Uterus (tissue), 4 donors: ENCODE measurements around the gene DTYMK. TPM values are rescaled to one million over a fixed set of nuclear protein-coding genes. Genes with fewer than 3 reads are reported as not detected.

Source experiments
- DNase-seq, 2 donors: peaks; one replicate each; pipeline ENCODE4 v3.0.0-alpha.2; 2019 to 2020
- H3K27ac ChIP-seq, 2 donors: fragments of 200-600 bp; sonication (generic); 1 replicate in 1 of 2; 2 replicates in 1 of 2; pipeline ENCODE4 v1.5.1; 2016 to 2018
- H3K27me3 ChIP-seq, 2 donors: fragments of 200-600 bp; sonication (generic); one replicate each; pipeline ENCODE4 v1.5.1; 2018 to 2019; ENCODE audit warnings: control low read depth in 1 of 2
- H3K36me3 ChIP-seq, 2 donors: fragments of 200-600 bp; sonication (generic); one replicate each; pipeline ENCODE4 v1.5.1; 2019; ENCODE audit warnings: control low read depth in 1 of 2
- H3K4me1 ChIP-seq, 2 donors: fragments of 200-600 bp; sonication (generic); one replicate each; pipeline ENCODE4 v1.5.1; 2018 to 2019; ENCODE audit warnings: control low read depth in 1 of 2
- H3K4me3 ChIP-seq, 2 donors: fragments of 200-600 bp; sonication (generic); 1 replicate in 1 of 2; 2 replicates in 1 of 2; pipeline ENCODE4 v1.5.1; 2018 to 2019; ENCODE audit warnings: mild to moderate bottlenecking in 1 of 2
- H3K9me3 ChIP-seq, 2 donors: fragments of 200-600 bp; sonication (generic); one replicate each; pipeline ENCODE4 v1.5.1; 2019; ENCODE audit warnings: control low read depth in 1 of 2
- POLR2A ChIP-seq, 2 donors: fragments of 450-650 bp; IDR thresholded peaks; one replicate each; pipeline ENCODE4 v1.6.1; 2016; ENCODE audit warnings: antibody characterized with exemption in 2 of 2, mild to moderate bottlenecking in 1 of 2, moderate library complexity in 1 of 2
- intact Hi-C: fragments of 100-400 bp; cut with DNase I; formaldehyde crosslinking; loops from one replicate; pipeline ENCODE4 v1.15.1; 2023; ENCODE audit warnings: low total_unique reads
- total RNA-seq, 4 donors: library from RNA; depleted of rRNA in 3 of 4; stranded (reverse); fragments of >200 nt in 3 of 4; gene quantifications; one replicate each; pipeline versions ENCODE4 v1.1.0 to v1.2.4, GENCODE V29; 2014 to 2023
- TF ChIP-seq, protein P1 (sequence below), 4 experiments: fragments of 200-600 bp in 2 of 4; fragments of 450-650 bp in 2 of 4; sonication (generic) in 2 of 4; IDR thresholded peaks; one replicate each; pipeline ENCODE4 v1.5.1; 2016 to 2019; ENCODE audit warnings: antibody characterized with exemption in 4 of 4, mild to moderate bottlenecking in 2 of 4, moderate library complexity in 1 of 4
- donor health status: DM: yes; HTN: yes; CAD: no.

DTYMK gene
- total RNA-seq, 4 donors from 2014 or later = 0.59 to 17.8 (median 8.4) TPM

DNA sequence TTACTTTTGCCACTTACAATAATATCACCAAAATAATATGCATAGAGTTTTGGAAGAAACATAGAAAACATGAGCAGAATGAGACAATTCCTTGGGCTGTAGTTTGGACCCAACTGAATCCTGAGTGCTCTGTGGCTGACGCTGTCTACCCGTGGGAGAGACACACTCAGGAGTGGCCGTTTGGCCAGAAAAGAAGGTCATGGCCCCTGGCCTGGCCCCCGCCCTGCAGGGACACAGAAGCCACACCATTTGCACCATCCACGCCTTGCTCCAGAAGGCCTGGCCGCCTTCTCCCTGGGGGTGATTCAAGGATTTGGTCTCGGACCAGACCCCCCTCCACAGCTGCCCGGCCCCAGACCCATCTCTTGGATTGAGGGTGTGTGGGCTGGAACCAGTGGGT is 41.4 kb upstream of the DTYMK start:
- Histone ChIP-seq H3K27ac (peak overlapping the region; percentile 26 to 46), H3K36me3 (no peaks in the 10 kb centered on the region), H3K27me3 (no peaks in the 10 kb centered on the region), H3K9me3 (no peaks in the 10 kb centered on the region), H3K4me1 (no peaks in the 10 kb centered on the region), H3K4me3 (no peak overlapping the region)
- TF ChIP-seq, protein P1, sequence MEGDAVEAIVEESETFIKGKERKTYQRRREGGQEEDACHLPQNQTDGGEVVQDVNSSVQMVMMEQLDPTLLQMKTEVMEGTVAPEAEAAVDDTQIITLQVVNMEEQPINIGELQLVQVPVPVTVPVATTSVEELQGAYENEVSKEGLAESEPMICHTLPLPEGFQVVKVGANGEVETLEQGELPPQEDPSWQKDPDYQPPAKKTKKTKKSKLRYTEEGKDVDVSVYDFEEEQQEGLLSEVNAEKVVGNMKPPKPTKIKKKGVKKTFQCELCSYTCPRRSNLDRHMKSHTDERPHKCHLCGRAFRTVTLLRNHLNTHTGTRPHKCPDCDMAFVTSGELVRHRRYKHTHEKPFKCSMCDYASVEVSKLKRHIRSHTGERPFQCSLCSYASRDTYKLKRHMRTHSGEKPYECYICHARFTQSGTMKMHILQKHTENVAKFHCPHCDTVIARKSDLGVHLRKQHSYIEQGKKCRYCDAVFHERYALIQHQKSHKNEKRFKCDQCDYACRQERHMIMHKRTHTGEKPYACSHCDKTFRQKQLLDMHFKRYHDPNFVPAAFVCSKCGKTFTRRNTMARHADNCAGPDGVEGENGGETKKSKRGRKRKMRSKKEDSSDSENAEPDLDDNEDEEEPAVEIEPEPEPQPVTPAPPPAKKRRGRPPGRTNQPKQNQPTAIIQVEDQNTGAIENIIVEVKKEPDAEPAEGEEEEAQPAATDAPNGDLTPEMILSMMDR (IDR thresholded peaks at IDR 0.05) = no peak
- no peak for TF ChIP-seq POLR2A (IDR thresholded peaks at IDR 0.05)
- intact Hi-C loops = no loop called here
- DNase-seq = no peak

DNA sequence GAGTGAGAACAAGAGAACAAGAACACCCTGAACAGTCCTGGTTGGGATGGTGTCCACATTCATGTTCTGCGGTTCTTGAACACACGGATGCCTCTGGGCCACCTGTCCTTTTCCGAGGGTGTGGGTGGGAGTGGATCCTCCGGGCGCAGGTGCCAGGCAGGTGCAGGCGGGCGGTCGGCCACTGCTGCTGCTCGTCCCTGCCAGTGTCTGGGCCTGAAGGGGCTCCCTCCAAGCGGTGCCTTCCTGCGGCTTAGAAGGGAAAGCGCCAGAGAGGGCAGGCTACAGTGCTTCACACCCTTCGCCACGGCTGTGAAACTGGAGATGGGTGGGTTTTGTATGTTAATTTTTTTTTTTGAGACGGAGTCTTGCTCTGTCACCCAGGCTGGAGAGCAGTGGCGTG is 39.8 kb upstream of the DTYMK start:
- Histone ChIP-seq H3K27me3 (no peaks in the 10 kb centered on the region), H3K27ac (no peak overlapping the region), H3K4me1 (no peaks in the 10 kb centered on the region), H3K36me3 (no peaks in the 10 kb centered on the region), H3K9me3 (no peaks in the 10 kb centered on the region), H3K4me3 (no peak overlapping the region)
- TF ChIP-seq, protein P1 (IDR thresholded peaks at IDR 0.05) = no peak
- no peak for TF ChIP-seq POLR2A (IDR thresholded peaks at IDR 0.05)
- no peak for DNase-seq
- intact Hi-C loops = no loop called here

DNA sequence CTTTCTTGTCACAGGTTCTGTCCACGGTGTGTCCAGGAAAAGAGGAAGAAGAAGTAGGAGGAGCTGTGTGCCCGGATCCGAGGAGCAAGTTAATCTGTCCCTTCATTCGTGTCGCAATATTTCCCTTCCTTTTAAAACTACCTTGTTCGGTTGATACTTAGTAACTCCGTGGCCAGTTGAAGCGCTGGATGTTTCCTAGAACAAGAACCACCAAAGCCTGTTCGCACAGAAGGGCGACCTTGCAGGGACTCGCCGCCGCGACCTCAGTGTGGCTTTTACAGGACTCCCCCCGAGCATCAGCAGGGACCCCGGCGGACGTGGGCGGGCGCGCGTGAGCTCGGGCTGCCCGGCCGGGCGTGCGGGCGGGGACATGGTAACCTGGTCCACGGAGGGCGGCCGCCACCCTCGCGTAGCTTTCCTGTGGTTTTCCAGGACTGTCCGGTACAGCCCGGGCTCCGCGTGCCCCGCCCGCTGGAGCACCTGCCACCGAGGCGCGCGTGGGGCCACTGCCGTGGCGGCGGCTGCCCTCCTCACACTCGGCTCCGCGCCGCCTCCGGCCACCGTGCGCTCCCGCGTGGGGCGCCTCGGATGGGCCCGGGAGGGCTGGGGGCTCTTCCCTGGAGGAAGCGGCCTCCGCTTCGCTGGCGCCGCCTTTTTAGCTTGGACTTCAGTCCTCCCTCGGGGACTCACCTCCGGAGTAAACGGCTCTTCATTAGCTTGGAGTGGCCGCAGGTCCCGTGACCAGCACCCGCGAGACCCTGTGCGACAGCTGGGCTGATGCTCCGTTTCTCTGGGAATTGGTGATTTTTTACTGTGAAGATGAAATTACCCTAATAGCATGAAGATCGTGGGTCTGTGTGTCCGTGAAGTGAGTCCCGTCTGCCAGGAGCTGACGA is 38.6 kb upstream of the DTYMK start:
- Histone ChIP-seq H3K27me3 (no peaks in the 10 kb centered on the region), H3K4me1 (no peaks in the 10 kb centered on the region), H3K9me3 (no peaks in the 10 kb centered on the region), H3K36me3 (no peaks in the 10 kb centered on the region), H3K27ac (no peak overlapping the region), H3K4me3 (no peak overlapping the region)
- TF ChIP-seq, protein P1 (IDR thresholded peaks at IDR 0.05) = no peak
- no peak for TF ChIP-seq POLR2A (IDR thresholded peaks at IDR 0.05)
- no peak for DNase-seq
- intact Hi-C loops = no loop called here

DNA sequence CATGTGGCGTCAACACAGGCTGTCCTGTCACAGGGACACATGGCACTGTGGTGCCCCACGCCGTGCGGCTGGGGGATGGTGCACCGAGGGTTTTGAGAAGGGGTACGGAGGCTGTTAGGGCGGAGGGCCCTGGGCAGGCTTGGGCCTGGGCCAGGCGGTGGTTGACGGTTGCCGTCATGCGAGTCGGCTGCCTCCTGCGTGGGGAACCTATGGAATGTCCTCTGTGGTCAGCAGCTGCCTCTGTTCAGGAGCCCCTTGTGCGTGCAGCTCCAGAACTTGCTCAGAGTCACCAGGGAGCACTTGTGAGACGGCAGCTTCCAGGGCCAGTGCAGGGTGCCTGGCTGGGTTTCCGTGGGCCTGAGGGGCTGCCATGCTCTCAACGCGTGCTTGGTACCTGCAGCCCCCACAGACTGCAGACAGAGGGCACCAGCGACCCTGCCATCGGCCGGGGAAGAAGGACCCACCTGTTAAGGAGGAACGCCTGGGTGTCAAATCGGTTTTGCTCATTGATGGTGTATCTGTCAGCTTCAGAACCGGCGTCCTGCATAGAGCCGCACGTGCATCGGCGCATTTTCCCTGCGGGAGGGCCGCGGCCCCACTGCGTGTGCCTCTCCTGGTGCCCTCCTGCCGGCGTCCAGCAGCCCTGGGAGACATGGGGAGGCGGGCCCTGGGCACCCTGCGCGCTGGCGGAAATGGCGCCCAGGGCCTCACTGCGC is 37.8 kb upstream of the DTYMK start:
- DNase-seq = no peak
- no peaks in the 10 kb centered on the region for H3K4me1 ChIP-seq
- no peak overlapping the region for H3K4me3 ChIP-seq
- H3K9me3 ChIP-seq = no peaks in the 10 kb centered on the region
- intact Hi-C loops = no loop called here
- H3K27me3 ChIP-seq = no peaks in the 10 kb centered on the region
- H3K27ac ChIP-seq = no peak overlapping the region
- no peaks in the 10 kb centered on the region for H3K36me3 ChIP-seq
- TF ChIP-seq, protein P1 (IDR thresholded peaks at IDR 0.05) = peak in 1 of 4 experiments; percentile 17
- no peak for TF ChIP-seq POLR2A (IDR thresholded peaks at IDR 0.05)

DNA sequence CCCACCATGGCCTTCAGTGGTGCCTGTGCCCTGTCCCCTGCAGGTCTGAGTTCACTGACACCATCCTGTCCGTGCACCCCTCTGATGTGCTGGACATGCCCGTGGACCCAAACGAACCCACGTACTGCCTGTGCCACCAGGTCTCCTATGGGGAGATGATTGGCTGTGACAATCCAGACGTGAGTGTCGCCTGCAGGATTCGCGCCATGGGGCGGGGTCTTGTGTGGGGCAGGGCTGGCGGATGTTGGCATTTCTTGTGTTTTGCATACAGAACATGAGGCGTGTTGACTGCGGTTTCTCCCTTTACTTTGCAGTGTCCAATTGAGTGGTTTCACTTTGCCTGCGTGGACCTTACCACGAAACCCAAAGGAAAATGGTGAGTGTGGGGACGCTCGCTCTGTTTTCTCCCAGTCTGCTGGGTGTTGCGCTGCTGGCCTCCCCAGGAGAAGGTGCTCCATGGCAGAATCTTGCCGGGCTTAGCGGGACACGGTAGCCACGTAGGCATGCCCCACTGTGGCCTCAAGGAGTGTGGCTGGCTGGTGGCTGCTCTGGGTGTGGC is 36.4 kb upstream of the DTYMK start:
- no peaks in the 10 kb centered on the region for H3K9me3 ChIP-seq
- no peak for TF ChIP-seq POLR2A (IDR thresholded peaks at IDR 0.05)
- TF ChIP-seq, protein P1 (IDR thresholded peaks at IDR 0.05) = no peak
- no peak overlapping the region for H3K4me3 ChIP-seq
- H3K4me1 ChIP-seq = no peaks in the 10 kb centered on the region
- H3K36me3 ChIP-seq = no peaks in the 10 kb centered on the region
- no peaks in the 10 kb centered on the region for H3K27me3 ChIP-seq
- DNase-seq = no peak
- intact Hi-C loops = no loop called here
- H3K27ac ChIP-seq = no peak overlapping the region
